GM12875 (cell line): ENCODE data around the gene ENPP3.

ENCODE experiments used
- H3K4me3 ChIP-seq: one replicate; pipeline ENCODE4 v1.5.1; 2011; ENCODE audit warnings: low read depth, low read length, control low read depth
- TF ChIP-seq, protein P1 (sequence below): IDR thresholded peaks from 2 replicates; pipeline ENCODE4 v1.5.1; 2011; ENCODE audit warnings: low read depth, mild to moderate bottlenecking, control low read depth, inconsistent platforms, low read length, moderate library complexity, borderline replicate concordance; ENCODE audit not compliant: insufficient read depth

Gene ENPP3

DNA sequence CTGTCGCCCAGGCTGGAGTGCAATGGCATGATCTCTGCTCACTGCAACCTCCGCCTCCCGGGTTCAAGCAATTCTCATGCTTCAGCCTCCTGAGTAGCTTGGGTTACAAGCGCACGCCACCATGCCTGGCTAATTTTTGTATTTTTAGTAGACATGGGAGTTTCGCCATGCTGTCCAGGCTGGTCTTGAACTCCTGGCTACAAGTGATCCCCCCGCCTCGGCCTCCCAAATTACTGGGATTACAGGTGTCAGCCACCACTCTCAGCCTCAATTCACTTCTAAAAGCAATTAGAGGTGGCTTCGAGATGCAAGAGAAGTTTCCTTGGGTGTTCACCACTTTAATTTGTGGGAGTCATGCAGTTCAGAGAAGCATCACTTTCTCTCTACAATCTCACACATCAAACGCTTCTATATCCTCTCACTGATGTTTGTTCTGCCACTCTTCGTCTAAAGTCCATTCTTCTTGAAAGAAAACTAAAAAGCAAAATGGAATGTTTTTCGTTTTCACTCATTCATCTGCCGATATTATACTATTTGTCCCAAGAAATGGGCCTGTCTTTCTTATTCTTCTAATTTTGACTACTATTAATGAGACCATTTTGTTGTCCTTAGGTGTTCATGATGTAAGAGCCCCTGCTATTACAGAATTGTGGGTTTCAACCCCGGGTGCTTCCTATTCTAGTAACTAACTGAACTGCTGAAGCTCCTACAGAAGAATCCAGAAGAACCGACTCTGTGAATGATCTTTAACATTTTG is 132.5 kb downstream of the ENPP3 start:
- no peak overlapping the region for H3K4me3 ChIP-seq
- TF ChIP-seq, protein P1, sequence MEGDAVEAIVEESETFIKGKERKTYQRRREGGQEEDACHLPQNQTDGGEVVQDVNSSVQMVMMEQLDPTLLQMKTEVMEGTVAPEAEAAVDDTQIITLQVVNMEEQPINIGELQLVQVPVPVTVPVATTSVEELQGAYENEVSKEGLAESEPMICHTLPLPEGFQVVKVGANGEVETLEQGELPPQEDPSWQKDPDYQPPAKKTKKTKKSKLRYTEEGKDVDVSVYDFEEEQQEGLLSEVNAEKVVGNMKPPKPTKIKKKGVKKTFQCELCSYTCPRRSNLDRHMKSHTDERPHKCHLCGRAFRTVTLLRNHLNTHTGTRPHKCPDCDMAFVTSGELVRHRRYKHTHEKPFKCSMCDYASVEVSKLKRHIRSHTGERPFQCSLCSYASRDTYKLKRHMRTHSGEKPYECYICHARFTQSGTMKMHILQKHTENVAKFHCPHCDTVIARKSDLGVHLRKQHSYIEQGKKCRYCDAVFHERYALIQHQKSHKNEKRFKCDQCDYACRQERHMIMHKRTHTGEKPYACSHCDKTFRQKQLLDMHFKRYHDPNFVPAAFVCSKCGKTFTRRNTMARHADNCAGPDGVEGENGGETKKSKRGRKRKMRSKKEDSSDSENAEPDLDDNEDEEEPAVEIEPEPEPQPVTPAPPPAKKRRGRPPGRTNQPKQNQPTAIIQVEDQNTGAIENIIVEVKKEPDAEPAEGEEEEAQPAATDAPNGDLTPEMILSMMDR, result no peak

DNA sequence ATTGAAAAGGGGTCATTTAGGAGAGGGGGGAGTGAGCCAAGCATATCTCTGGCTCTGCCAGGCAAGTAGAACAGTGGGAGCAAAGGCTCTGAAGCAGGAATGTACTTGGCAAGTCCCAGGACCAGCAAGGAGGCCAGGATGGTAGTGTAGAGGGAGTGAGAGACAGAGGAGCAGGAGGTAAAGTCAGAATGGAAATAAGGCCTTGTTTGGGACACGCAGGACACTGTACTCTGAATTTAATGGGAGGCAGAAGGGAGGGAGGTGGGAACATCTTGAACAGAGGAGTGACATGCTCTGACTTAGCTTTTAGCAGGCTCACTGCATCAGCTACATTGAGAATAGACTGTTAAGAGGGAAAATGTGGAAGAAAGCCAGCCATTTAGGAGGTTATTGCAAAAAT is 133.7 kb downstream of the ENPP3 start:
- TF ChIP-seq, protein P1, result no peak

DNA sequence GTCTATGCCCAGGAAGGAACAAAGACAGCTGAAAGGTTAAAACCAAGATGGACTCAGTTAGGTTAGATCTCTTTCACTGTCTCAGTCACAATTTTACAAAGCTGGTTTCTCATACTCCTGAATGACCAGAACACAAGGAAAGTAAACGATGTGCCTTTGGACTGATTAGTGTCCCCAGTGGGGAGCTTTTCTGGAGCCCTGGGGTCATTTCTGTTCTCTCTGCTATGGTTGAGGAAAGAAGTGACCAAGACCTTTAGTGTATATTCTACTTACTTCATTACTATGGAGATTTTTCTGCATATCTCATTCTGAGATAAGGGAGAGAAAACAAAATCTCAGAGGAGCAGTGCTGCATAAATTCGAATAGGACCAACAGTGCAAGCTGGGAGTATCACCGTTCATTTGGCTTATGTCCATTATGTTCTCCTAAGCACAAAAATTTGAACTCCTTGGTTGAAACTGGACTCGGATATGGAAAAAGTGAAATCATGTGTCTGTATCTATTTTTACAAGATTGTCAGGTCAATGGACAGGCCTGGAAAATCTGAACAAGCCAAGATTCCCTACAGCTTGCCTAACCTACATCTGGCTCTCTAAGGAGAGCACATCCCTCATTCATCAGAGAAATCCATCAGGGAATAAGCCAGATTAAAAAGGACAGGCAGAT is 136.3 kb downstream of the ENPP3 start:
- TF ChIP-seq, protein P1, result no peak

More for the DNA sequence above, 133.7 kb downstream of the ENPP3 start:
- H3K4me3 ChIP-seq, result no peak overlapping the region

DNA sequence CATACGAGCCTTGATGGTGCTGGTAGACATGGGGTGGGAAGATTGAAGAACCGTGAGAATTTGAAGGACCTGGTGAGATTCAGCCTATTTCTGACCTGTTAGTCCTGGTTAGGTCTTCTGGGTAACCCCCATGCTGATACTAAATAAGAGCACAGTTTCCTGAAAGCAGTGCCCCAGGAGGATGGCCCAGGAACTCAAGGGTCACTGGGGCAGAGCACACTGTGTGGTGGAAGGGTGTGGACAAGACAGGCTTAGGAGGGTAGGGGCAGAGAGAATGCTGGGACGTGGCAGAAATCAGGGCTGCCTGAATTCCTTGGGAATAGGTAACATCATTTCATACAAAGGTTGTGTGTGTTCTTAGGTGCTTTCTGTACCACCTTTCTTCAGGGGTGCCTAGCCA is 138.8 kb downstream of the ENPP3 start:
- no peak overlapping the region for H3K4me3 ChIP-seq
- TF ChIP-seq, protein P1, result no peak

More for the DNA sequence above, 136.3 kb downstream of the ENPP3 start:
- no peak overlapping the region for H3K4me3 ChIP-seq

DNA sequence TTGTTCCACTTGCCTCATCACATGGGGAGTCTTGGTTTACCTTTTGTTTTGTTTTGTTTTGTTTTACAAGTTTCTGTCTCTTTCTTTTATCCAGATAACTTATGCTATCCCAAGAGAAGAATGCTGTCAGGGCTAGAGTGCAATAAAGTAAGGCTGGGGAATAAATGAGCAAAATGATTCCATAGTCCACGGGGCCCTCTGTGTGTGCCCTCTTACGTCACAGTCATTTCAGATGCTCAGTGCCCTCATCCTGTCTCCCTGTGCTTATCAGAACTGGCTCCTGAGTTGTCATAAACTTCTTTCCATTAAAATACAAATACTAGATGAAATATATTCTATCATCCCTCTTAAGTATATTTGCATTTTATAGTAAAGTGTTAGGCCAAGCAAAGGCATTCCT is 139.9 kb downstream of the ENPP3 start:
- TF ChIP-seq, protein P1, result no peak

DNA sequence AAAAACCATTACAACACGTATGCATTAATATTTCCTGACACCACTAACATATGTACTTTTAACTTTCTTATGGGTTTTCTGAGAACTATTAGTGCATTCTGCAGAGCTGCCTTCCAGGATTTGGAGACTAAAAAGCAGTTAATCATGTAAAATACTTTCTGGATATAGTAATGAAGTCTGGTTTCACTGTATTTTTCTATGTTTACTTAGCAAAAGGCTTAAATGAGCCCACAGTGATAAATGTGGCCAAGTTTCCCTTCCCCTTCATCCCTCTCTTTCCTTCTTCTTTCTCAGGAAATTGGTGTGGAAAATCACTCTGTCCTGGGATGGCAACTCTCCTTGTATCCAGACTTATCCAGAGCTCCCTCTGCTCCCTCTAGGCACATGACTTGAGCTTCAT is 141.1 kb downstream of the ENPP3 start:
- H3K4me3 ChIP-seq, result no peak overlapping the region
- TF ChIP-seq, protein P1, result no peak

More for the DNA sequence above, 139.9 kb downstream of the ENPP3 start:
- no peak overlapping the region for H3K4me3 ChIP-seq

DNA sequence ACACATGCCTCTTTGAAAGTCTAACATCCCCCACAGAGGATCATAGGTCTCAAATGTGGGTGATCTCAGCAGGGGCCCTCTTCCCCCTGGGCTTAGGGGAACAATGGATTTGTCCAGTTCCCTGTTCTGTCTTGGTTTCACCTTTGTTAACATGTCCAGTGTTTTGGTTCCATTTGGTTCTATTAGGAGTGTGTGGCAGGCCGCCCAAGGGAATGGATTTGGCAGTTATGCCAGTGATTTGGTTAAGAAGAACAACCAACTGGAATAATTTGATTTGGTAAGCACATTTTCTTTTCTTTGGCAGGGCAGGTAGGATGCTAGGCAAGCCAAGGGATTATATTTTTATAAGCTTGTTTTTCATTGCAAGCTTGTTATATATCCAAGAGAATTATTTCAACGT is 142.2 kb downstream of the ENPP3 start:
- H3K4me3 ChIP-seq, result no peak overlapping the region
- TF ChIP-seq, protein P1, result no peak
